H1 (cell line): ENCODE results near the gene VAMP2. TPM values are rescaled to one million over a fixed set of nuclear protein-coding genes. Genes with fewer than 3 reads are reported as not detected.

Experiments used
- ASH2L ChIP-seq: fragments of 200-600, 300-600 bp; sonication (generic); IDR thresholded peaks from one replicate; pipeline ENCODE4 v1.7.1; 2017; ENCODE audit warnings: low read length
- CREB1 ChIP-seq: IDR thresholded peaks from 2 replicates; pipeline ENCODE4 v1.6.1; 2012; ENCODE audit warnings: inconsistent platforms
- EZH2 ChIP-seq: fragments of 200-600 bp; sonication (generic); IDR thresholded peaks from 2 replicates; pipeline ENCODE4 v1.7.1; 2012; ENCODE audit warnings: low read depth, mild to moderate bottlenecking, moderate library complexity, low read length, inconsistent platforms; ENCODE audit not compliant: severe bottlenecking
- FOSL1 ChIP-seq: IDR thresholded peaks from 2 replicates; pipeline ENCODE4 v1.6.1; 2011; ENCODE audit warnings: mild to moderate bottlenecking, low read depth, low read length, moderate library complexity; ENCODE audit not compliant: insufficient read depth
- KDM1A ChIP-seq: fragments of 200-600, 300-600 bp; sonication (generic); IDR thresholded peaks from 2 replicates; pipeline ENCODE4 v1.7.1; 2016; ENCODE audit warnings: mild to moderate bottlenecking, low read length, borderline replicate concordance
- RAD21 ChIP-seq, 2 experiments: IDR thresholded peaks in 1 of 2; conservative IDR thresholded peaks in 1 of 2; 2 replicates each; pipeline ENCODE4 v1.6.1; 2011; ENCODE audit warnings: low read depth in 2 of 2, low read length in 2 of 2, improper control_type of control experiment in 1 of 2, inconsistent platforms in 1 of 2, mild to moderate bottlenecking in 1 of 2, moderate library complexity in 1 of 2
- SRF ChIP-seq: IDR thresholded peaks from 2 replicates; pipeline ENCODE4 v1.6.1; 2011; ENCODE audit warnings: mild to moderate bottlenecking, low read depth, low read length, moderate library complexity
- TBP ChIP-seq: IDR thresholded peaks from 2 replicates; pipeline ENCODE4 v1.6.1; 2011; ENCODE audit warnings: low read depth, low read length, improper control_type of control experiment
- YY1 ChIP-seq: IDR thresholded peaks from 2 replicates; pipeline ENCODE4 v1.6.1; 2011; ENCODE audit warnings: low read depth, mild to moderate bottlenecking, low read length
- polyA plus RNA-seq, 7 experiments: library from polyadenylated mRNA; depleted of rRNA in 3 of 7; stranded (reverse) in 5 of 7; unstranded in 2 of 7; fragments of >200 nt in 5 of 7; fragments of 200-250 nt in 2 of 7; gene quantifications; 1 replicate in 5 of 7; 2 replicates in 1 of 7; 4 replicates in 1 of 7; pipeline versions ENCODE4 v1.2.1 to v1.2.3, GENCODE V29; 2011 to 2013; ENCODE audit warnings: missing spikeins in 2 of 7, mixed read lengths in 2 of 7
- total RNA-seq: library from RNA; stranded (reverse); fragmentation: NEBNext Ultra II Directional; extraction: Animal tissue kit (Norgen Biotek cat#: 25700); gene quantifications from 2 replicates; pipeline ENCODE4 v1.2.1, GENCODE V29; 2021
- TF ChIP-seq, protein P1 (sequence below): fragments of 300-600 bp; sonication (generic); IDR thresholded peaks from 2 replicates; pipeline ENCODE4 v1.7.1; 2012; ENCODE audit warnings: low read length, moderate library complexity, mild to moderate bottlenecking, inconsistent platforms; ENCODE audit not compliant: insufficient replicate concordance

The VAMP2 gene
- total and polyA plus RNA-seq, 2 of the 8 experiments (the other 6 are each of a cell fraction or from before 2014, with no cell fraction given) = 19.3 to 20.5 TPM

DNA sequence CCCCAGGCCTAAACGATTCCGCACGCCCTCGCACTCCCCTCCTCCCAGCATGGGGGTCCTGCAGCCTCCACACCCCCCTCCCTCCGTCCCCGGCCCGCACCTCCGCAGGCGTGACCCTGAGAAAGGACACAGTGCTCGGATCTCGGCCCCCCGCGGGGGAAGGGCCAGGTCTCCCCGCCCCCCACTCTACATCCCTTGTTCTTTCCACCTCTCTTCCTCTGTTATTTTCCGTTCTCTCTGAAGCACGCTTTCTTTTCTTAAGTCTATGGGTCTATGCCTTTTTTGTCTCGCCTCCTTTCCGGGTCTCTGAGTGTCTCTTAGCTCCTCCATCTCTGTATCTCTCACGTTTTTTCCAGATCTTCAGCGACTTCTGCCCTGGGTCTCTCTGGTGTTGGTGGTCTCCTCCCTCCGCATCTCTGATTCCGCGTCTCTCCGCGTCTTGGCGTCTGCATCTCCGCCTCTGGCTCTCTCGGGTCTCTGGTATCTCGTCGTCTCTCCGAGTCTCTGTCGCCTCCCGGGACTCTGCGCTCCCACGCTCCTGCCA lies 36.7 kb downstream of the VAMP2 start (continued):
- TF ChIP-seq CREB1 (no peak), TBP (no peak), ASH2L (no peak), FOSL1 (no peak), YY1 (no peak), EZH2 (no peak), SRF (no peak), KDM1A (peak; percentile 37; the same call in 1 of the 2 replicates), RAD21 (IDR thresholded peaks at IDR 0.05 in 1 of 2, conservative IDR thresholded peaks at IDR 0.05 in 1 of 2; ENCODE audit: low read depth in 2 of 2, low read length in 2 of 2) (no peak)
- TF ChIP-seq, protein P1, sequence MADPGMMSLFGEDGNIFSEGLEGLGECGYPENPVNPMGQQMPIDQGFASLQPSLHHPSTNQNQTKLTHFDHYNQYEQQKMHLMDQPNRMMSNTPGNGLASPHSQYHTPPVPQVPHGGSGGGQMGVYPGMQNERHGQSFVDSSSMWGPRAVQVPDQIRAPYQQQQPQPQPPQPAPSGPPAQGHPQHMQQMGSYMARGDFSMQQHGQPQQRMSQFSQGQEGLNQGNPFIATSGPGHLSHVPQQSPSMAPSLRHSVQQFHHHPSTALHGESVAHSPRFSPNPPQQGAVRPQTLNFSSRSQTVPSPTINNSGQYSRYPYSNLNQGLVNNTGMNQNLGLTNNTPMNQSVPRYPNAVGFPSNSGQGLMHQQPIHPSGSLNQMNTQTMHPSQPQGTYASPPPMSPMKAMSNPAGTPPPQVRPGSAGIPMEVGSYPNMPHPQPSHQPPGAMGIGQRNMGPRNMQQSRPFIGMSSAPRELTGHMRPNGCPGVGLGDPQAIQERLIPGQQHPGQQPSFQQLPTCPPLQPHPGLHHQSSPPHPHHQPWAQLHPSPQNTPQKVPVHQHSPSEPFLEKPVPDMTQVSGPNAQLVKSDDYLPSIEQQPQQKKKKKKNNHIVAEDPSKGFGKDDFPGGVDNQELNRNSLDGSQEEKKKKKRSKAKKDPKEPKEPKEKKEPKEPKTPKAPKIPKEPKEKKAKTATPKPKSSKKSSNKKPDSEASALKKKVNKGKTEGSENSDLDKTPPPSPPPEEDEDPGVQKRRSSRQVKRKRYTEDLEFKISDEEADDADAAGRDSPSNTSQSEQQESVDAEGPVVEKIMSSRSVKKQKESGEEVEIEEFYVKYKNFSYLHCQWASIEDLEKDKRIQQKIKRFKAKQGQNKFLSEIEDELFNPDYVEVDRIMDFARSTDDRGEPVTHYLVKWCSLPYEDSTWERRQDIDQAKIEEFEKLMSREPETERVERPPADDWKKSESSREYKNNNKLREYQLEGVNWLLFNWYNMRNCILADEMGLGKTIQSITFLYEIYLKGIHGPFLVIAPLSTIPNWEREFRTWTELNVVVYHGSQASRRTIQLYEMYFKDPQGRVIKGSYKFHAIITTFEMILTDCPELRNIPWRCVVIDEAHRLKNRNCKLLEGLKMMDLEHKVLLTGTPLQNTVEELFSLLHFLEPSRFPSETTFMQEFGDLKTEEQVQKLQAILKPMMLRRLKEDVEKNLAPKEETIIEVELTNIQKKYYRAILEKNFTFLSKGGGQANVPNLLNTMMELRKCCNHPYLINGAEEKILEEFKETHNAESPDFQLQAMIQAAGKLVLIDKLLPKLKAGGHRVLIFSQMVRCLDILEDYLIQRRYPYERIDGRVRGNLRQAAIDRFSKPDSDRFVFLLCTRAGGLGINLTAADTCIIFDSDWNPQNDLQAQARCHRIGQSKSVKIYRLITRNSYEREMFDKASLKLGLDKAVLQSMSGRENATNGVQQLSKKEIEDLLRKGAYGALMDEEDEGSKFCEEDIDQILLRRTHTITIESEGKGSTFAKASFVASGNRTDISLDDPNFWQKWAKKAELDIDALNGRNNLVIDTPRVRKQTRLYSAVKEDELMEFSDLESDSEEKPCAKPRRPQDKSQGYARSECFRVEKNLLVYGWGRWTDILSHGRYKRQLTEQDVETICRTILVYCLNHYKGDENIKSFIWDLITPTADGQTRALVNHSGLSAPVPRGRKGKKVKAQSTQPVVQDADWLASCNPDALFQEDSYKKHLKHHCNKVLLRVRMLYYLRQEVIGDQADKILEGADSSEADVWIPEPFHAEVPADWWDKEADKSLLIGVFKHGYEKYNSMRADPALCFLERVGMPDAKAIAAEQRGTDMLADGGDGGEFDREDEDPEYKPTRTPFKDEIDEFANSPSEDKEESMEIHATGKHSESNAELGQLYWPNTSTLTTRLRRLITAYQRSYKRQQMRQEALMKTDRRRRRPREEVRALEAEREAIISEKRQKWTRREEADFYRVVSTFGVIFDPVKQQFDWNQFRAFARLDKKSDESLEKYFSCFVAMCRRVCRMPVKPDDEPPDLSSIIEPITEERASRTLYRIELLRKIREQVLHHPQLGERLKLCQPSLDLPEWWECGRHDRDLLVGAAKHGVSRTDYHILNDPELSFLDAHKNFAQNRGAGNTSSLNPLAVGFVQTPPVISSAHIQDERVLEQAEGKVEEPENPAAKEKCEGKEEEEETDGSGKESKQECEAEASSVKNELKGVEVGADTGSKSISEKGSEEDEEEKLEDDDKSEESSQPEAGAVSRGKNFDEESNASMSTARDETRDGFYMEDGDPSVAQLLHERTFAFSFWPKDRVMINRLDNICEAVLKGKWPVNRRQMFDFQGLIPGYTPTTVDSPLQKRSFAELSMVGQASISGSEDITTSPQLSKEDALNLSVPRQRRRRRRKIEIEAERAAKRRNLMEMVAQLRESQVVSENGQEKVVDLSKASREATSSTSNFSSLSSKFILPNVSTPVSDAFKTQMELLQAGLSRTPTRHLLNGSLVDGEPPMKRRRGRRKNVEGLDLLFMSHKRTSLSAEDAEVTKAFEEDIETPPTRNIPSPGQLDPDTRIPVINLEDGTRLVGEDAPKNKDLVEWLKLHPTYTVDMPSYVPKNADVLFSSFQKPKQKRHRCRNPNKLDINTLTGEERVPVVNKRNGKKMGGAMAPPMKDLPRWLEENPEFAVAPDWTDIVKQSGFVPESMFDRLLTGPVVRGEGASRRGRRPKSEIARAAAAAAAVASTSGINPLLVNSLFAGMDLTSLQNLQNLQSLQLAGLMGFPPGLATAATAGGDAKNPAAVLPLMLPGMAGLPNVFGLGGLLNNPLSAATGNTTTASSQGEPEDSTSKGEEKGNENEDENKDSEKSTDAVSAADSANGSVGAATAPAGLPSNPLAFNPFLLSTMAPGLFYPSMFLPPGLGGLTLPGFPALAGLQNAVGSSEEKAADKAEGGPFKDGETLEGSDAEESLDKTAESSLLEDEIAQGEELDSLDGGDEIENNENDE = no peak
